Retinal pigment epithelial cell (primary cell): ENCODE results near the gene SH3BP5.

ENCODE experiments used
- DNase-seq: peaks from one replicate; pipeline ENCODE4 v3.0.0-alpha.2; 2010; ENCODE audit warnings: low read depth
- H3K4me3 ChIP-seq: 2 replicates; pipeline ENCODE4 v1.5.1; 2011; ENCODE audit warnings: mild to moderate bottlenecking, low read length, control low read depth, moderate library complexity
- TF ChIP-seq, protein P1 (sequence below): conservative IDR thresholded peaks from 2 replicates; pipeline ENCODE4 v1.5.1; 2011; ENCODE audit warnings: low read depth, low read length, control low read depth, inconsistent platforms

SH3BP5 gene

DNA sequence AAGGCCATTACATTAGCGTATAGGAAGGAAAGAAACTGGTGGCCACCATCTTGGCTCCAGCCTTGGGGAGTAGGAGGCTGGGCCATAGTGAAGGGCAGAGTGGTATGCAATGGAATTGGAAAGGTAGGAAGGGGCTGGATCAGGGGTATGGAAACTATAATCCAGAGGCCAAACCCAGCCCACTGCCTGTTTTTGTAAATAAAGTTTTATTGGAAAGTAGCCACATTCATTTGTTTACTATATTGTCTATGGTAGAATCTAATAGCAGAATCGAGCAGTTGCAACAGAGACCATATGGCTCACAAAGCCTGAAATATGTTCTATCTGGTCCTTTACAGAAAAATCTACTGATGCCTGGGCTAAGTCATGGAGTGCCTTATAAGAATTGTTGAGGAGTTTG, 14.1 kb upstream of the SH3BP5 start:
- TF ChIP-seq, protein P1, sequence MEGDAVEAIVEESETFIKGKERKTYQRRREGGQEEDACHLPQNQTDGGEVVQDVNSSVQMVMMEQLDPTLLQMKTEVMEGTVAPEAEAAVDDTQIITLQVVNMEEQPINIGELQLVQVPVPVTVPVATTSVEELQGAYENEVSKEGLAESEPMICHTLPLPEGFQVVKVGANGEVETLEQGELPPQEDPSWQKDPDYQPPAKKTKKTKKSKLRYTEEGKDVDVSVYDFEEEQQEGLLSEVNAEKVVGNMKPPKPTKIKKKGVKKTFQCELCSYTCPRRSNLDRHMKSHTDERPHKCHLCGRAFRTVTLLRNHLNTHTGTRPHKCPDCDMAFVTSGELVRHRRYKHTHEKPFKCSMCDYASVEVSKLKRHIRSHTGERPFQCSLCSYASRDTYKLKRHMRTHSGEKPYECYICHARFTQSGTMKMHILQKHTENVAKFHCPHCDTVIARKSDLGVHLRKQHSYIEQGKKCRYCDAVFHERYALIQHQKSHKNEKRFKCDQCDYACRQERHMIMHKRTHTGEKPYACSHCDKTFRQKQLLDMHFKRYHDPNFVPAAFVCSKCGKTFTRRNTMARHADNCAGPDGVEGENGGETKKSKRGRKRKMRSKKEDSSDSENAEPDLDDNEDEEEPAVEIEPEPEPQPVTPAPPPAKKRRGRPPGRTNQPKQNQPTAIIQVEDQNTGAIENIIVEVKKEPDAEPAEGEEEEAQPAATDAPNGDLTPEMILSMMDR: no peak
- no peak overlapping the region for H3K4me3 ChIP-seq
- no peak for DNase-seq

DNA sequence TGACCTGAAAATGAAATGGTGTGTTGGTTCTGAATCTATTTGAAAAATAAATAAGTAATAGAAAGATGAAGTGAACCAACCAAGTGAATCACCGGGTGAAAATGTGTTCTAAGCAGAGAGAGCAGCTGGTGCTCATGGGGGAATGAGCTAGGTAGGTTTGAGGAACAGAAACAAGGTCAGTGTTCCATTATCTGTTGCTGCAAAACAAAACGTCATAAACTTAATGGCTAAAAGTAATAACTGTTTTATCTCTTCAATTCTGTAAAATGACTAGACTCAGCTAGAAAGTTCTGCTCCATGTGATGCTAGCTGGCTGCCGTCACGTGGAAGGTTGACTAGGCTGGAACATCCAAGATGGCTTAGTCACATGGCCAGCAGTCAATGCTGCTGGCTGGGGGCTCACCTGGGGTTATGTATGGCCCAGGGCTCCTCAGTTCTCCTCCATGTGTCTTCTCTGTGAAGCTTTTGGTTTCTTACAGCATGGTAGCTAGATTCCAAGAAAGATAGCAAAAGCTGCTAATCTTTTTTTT, 13.3 kb upstream of the SH3BP5 start:
- DNase-seq: no peak
- H3K4me3 ChIP-seq: no peak overlapping the region
- TF ChIP-seq, protein P1: no peak

DNA sequence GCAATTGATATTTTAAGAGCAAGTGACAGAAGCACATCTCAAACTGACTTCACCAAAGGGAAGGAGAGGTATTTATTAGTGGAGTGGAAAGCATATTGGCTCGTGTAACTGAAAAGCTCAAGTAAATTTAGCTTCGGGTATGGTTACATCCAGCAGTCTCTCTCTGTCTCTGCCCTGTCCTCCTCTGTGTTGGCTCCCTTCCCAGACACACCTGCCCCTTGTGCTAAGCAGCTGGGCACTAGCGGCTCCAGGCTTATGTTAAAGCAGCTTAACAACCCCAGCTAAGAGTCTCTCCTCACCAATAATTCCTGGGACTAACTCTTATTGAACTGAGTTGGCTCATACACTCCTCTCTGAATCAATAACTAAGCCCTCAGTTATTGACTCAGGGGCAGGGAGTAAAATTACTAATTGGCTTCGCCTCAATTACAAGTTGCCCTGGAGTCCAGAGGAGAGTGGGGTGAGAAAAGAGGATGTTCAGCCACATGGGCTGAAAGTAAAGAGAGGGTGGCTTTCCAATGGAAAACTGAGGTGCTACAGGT, 12.8 kb upstream of the SH3BP5 start:
- TF ChIP-seq, protein P1: no peak
- DNase-seq: no peak
- H3K4me3 ChIP-seq: no peak overlapping the region

DNA sequence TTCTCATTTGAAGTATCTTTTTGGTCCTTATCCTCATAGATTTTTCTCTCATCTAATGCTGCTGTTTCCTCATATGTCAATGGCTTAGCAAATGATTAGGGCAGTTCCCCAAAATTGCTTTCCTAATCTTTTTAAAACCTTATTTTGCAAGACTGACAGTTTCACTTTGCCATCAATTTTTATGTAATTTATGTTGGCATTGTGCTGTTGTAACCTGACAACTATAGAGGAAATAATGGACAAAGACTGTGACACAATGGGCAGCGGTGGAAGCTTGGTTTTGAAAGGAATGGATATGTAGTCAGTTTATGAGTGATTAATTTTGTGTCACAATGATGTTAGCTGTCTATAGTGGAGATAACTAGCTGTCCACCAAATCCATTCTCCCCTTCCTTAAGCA, 10.6 kb upstream of the SH3BP5 start:
- TF ChIP-seq, protein P1: no peak
- H3K4me3 ChIP-seq: no peak overlapping the region
- DNase-seq: no peak

DNA sequence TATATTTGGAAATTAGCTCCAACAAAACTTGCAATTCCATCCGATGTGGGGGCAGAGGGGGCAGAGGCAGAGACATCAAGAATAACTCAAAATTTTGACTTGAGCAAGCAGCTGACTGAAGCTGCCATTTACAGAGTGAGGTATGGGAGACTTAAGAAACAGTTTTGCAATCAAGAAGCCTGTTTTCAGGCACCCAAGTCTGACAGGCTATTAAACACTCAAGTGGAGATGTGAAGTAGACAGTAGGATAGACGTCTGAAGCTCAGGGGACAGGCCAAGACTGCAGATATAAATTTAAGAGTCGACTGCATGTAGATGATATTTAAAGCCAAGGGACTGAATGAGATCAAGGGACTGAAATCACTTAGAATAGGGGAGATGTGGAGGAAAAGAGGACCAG, 9.9 kb upstream of the SH3BP5 start:
- TF ChIP-seq, protein P1: no peak
- no peak for DNase-seq
- H3K4me3 ChIP-seq: no peak overlapping the region

DNA sequence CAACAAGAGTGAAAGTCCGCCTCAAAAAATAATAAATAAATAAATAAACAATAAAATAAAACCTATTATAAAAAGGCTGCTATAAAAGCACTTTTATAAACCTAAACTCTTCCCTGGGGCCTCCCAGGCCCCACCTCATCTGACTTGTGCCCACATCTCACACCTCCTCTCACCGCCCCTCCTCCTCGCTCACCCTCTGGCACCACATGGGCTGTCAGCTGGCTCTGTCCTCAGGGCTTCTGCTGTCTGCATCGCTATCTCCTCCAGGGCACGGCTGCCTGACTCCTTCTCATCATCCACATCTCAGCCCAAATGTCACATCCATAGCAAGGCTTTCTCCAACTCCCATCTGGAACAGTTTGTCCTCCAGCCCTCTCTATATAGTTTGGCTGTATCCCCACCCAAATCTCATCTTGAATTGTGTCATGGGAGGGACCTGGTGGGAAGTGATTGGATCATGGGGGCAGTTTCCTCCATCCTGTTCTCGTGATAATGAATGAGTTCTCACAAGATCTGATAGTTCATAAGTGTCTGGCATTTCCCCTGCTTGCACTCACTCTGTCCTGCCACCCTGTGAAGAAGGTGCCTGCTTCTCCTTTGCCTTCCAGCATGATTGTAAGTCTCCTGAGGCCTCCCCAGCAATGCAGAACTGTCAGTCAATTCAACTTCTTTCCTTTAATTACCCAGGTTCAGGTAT, 8.8 kb upstream of the SH3BP5 start:
- TF ChIP-seq, protein P1: no peak
- no peak for DNase-seq
- no peak overlapping the region for H3K4me3 ChIP-seq

DNA sequence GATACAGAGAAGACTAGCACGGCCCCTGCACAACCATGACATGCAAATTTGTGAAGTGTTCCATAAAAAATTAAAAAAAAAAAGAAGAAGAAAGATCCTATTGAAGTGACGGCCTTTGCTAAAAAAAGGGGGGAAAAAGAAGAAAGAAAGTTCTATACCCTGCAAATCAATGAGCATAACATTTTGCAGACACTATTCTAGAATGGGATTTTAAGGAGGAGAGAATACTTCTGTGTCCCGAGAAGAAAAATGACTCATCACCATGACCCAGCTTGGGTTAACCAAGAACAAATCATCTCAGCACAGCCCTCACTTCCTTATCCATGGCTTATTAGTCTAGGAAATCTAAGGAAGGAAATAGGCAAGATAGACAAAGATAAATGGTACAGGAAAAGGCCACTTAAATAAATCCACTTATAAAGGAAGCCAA, 7.4 kb upstream of the SH3BP5 start:
- TF ChIP-seq, protein P1: no peak
- no peak for DNase-seq

More for the DNA sequence above, 7.4 kb upstream of the SH3BP5 start:
- H3K4me3 ChIP-seq: no peak overlapping the region
